BE2C (cell line): ENCODE measurements around the gene STK32C.

Experiments used
- DNase-seq: peaks from one replicate; pipeline ENCODE4 v3.0.0-alpha.2; 2020
- H3K27me3 ChIP-seq: fragments of 250-450 bp; sonication (Bioruptor Pico); 2 replicates; pipeline ENCODE4 v1.5.1; 2020; ENCODE audit warnings: mild to moderate bottlenecking
- H3K36me3 ChIP-seq: fragments of 250-450 bp; sonication (Bioruptor Pico); 2 replicates; pipeline ENCODE4 v1.5.1; 2020; ENCODE audit warnings: mild to moderate bottlenecking
- H3K4me1 ChIP-seq: fragments of 250-450 bp; sonication (Bioruptor Pico); 2 replicates; pipeline ENCODE4 v1.5.1; 2020
- H3K4me3 ChIP-seq: 2 replicates; pipeline ENCODE4 v1.5.1; 2011; ENCODE audit warnings: low read depth, low read length
- H3K9me3 ChIP-seq: fragments of 250-450 bp; sonication (Bioruptor Pico); 2 replicates; pipeline ENCODE4 v1.5.1; 2020
- CTCF ChIP-seq: IDR thresholded peaks from 2 replicates; pipeline ENCODE4 v1.5.1; 2012; ENCODE audit warnings: mild to moderate bottlenecking, low read depth, low read length

The STK32C gene

GRCh38 chr10:132175408-132175807 is 132.3 kb downstream of the STK32C start:
- Histone ChIP-seq H3K4me3 (no peak overlapping the region), H3K4me1 (no peaks in the 10 kb centered on the region), H3K27me3 (no peaks in the 10 kb centered on the region), H3K36me3 (no peaks in the 10 kb centered on the region), H3K9me3 (no peaks in the 10 kb centered on the region)
- DNase-seq: no peak
- no peak for TF ChIP-seq CTCF

GRCh38 chr10:132174237-132174636 is 133.5 kb downstream of the STK32C start:
- H3K4me3 ChIP-seq: no peak overlapping the region
- TF ChIP-seq CTCF: no peak
- no peaks in the 10 kb centered on the region for H3K4me1 ChIP-seq
- H3K27me3 ChIP-seq: no peaks in the 10 kb centered on the region
- no peaks in the 10 kb centered on the region for H3K9me3 ChIP-seq
- no peaks in the 10 kb centered on the region for H3K36me3 ChIP-seq
- no peak for DNase-seq

- Histone ChIP-seq H3K36me3 (no peaks in the 10 kb centered on the region), H3K4me3 (no peak overlapping the region), H3K9me3 (no peaks in the 10 kb centered on the region), H3K4me1 (no peaks in the 10 kb centered on the region), H3K27me3 (no peaks in the 10 kb centered on the region)
- no peak for DNase-seq
- TF ChIP-seq CTCF: no peak
Measured at GRCh38 chr10:132173185-132173584, 134.6 kb downstream of the STK32C start.

GRCh38 chr10:132172091-132173066 is 135.4 kb downstream of the STK32C start:
- no peak for TF ChIP-seq CTCF
- DNase-seq: no peak
- Histone ChIP-seq H3K9me3 (no peaks in the 10 kb centered on the region), H3K4me3 (no peak overlapping the region), H3K27me3 (no peaks in the 10 kb centered on the region), H3K4me1 (no peaks in the 10 kb centered on the region), H3K36me3 (no peaks in the 10 kb centered on the region)

- DNase-seq: no peak
- Histone ChIP-seq H3K9me3 (no peaks in the 10 kb centered on the region), H3K4me1 (no peaks in the 10 kb centered on the region), H3K4me3 (no peak overlapping the region), H3K27me3 (no peaks in the 10 kb centered on the region), H3K36me3 (no peaks in the 10 kb centered on the region)
- no peak for TF ChIP-seq CTCF
Measured at GRCh38 chr10:132170561-132171361, 137.0 kb downstream of the STK32C start.
